Heart right ventricle (tissue), 16 donors: ENCODE data around the gene ARMH3. TPM values are rescaled to one million over a fixed set of nuclear protein-coding genes. Genes with fewer than 3 reads are reported as not detected.
A peak's percentile ranks its signal among the peaks of the same experiment; 100 is the strongest.
"Not testable (repeated sequence)": the region's sequence is repeated elsewhere in the genome, so short reads cannot be mapped to it uniquely, and the experiment has no call there.

Experiments
- ATAC-seq, 8 donors: fragments of 200-7000 bp; cut with Tn5 transposase; one replicate each; pipeline ENCODE4 v1.9.1; 2020; ENCODE audit warnings: mild to moderate bottlenecking in 8 of 8, moderate library complexity in 8 of 8, moderate number of reproducible peaks in 1 of 8
- DNase-seq, 2 donors: peaks; one replicate each; pipeline ENCODE4 v3.0.0-alpha.2; 2020
- H3K27ac ChIP-seq, 10 donors: fragments of 200-600 bp; sonication (generic) in 2 of 10; one replicate each; pipeline versions ENCODE4 v1.5.0 to v1.8.0; 2020 to 2022; ENCODE audit warnings: mild to moderate bottlenecking in 3 of 10
- H3K27me3 ChIP-seq, 7 donors: fragments of 200-600 bp; one replicate each; pipeline ENCODE4 v1.8.0; 2021 to 2022; ENCODE audit warnings: mild to moderate bottlenecking in 2 of 7
- H3K36me3 ChIP-seq, 9 donors: fragments of 200-600 bp; sonication (generic) in 1 of 9; one replicate each; pipeline versions ENCODE4 v1.5.0 to v1.8.0; 2020 to 2022; ENCODE audit warnings: mild to moderate bottlenecking in 2 of 9
- H3K4me1 ChIP-seq, 9 donors: fragments of 200-600 bp; sonication (generic) in 1 of 9; one replicate each; pipeline versions ENCODE4 v1.5.0 to v1.8.0; 2020 to 2022; ENCODE audit warnings: mild to moderate bottlenecking in 4 of 9
- H3K4me3 ChIP-seq, 10 donors: fragments of 200-600 bp; sonication (generic) in 2 of 10; one replicate each; pipeline versions ENCODE4 v1.5.0 to v1.8.0; 2020 to 2022; ENCODE audit warnings: mild to moderate bottlenecking in 7 of 10, moderate library complexity in 2 of 10
- H3K9me3 ChIP-seq, 11 donors: fragments of 200-600 bp in 10 of 11; sonication (generic) in 2 of 11; one replicate each; pipeline versions ENCODE4 v1.5.0 to v1.8.0; 2013 to 2022; ENCODE audit warnings: mild to moderate bottlenecking in 2 of 11, control low read depth in 1 of 11, moderate library complexity in 1 of 11
- WGBS, 2 donors: extraction: QIAGEN DNeasy Blood & Tissue Kit; methylation state at CpG; one replicate each; pipeline ENCODE4 v1.1.7; 2013; ENCODE audit warnings: inconsistent platforms in 1 of 2; 5-methylcytosine and 5-hydroxymethylcytosine counted together
- intact Hi-C, 10 donors: fragments of 100-400 bp; cut with DNase I; formaldehyde crosslinking; loops; one replicate each; pipeline versions ENCODE4 v1.11.1 to v1.14.2; 2022
- polyA plus RNA-seq, 2 donors: library from polyadenylated mRNA; stranded (reverse); fragments of 200-250 nt; gene quantifications; one replicate each; pipeline ENCODE4 v1.2.3, GENCODE V29; 2013
- total RNA-seq, 10 donors: library from RNA; stranded (reverse); fragmentation: NEBNext Ultra II Directional in 3 of 10; extraction: Animal tissue kit (Norgen Biotek cat#: 25700) in 3 of 10; gene quantifications; one replicate each; pipeline versions ENCODE4 v1.2.1 to v1.2.4, GENCODE V29; 2021 to 2023
- TF ChIP-seq, protein P1 (sequence below), 9 donors: fragments of 200-600 bp; sonication (generic) in 2 of 9; IDR thresholded peaks; one replicate each; pipeline versions ENCODE4 v1.5.0 to v1.8.0; 2021 to 2022; ENCODE audit warnings: antibody characterized with exemption in 9 of 9, mild to moderate bottlenecking in 5 of 9, moderate library complexity in 1 of 9
- donor health status: Arrhythmogenic right ventricular cardiomyopathy.
- donor health status: ischemic (EF 13 %, LVEDD 7.1; RV severe dilation, severe dysfunction).
- donor health status: healthy with polysubstance abuse.
- donor health status: DM: no; HTN: yes; CAD: no.
- donor health status: DM: no; HTN: no; CAD: no.
- donor health status: ischemic (EF 25% LVEDD 6.9; RV normal size, moderate dysfunction).
- donor health status: ischemic (EF 25% LVEDD 5.7; RV mildly dilated, moderate dysfunction).
- donor health status: healthy.
- donor health status: DM: yes; HTN: yes; CAD: no.
- donor health status: Ischemic cardiomyopathy.
- donor health status: ischemic (EF 35%, LVEDD 5.7; RV mildly dilated, moderate dysfunction).
- donor health status: nonischemic (EF 11% LVEDD 7.7; RV severe dilation, severe dysfunction).
- donor health status: DM: yes; HTN: yes; CAD: no.
- donor health status: PGD.
- donor health status: ischemic (EF 29% LVEDD 5.4; RV normal size, mild dysfunction).
- donor health status: nonischemic (EF 23%, LVEDD 6.1; RV moderate dilation, normal function).

ARMH3 gene
- total and polyA plus RNA-seq, 12 donors: 24.1 to 96.8 (median 54.1) TPM

DNA sequence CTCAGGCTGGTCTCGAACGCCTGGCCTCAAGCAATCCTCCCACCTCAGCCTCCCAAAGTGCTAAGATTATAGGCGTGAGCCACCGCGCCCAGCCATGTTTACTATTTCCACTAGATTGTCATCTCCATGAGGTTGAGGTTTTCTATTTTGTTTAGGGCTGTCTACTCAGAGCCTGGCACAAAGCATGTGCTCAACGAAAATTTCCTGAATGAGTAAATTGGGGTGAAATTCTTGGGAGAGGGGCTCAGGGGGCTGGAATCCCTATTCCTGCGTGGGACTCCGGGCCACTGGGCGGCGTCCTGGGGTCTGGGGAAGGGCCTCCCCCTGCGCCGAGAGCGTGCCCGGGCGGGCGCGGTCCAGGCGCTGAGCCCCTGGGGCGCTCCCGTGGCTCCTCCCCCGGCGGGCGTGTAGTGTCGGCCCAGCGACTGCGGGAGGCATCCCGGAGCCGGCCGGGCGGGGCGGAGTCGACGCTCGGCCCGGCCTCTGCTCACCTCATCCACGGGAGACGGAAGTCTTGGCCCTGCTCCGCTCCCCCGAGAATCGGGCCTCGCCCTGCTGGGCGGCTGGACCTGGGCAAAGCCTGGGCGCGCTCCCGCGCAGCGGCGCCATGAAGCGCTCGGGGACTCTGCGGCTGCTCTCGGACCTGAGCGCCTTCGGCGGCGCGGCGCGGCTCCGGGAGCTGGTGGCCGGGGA lies 9.0 kb upstream of the ARMH3 start, which contains the start of gene HPS6:
Gene HPS6 (plus strand): TSS at position 482 of the 693 bp plus-strand sequence. CDS start 126 bp downstream, at position 608.
- Histone ChIP-seq H3K9me3 (no peaks in the 10 kb centered on the region), H3K27ac (peak within 1 kb of the TSS; percentile 25 to 97 (median 93)), H3K27me3 (no peaks in the 10 kb centered on the region), H3K36me3 (peaks cover 0 to 20% (median 0%) of the 10 kb centered on the region in 9 donors), H3K4me3 (peak within 1 kb of the TSS; percentile 49 to 96 (median 85)), H3K4me1 (peaks cover 10 to 45% (median 33%) of the 10 kb centered on the region in 9 donors)
- intact Hi-C loops: loop anchor here in 3 of 10 donors (2.0 to 5.0 kb wide), 4 partner anchors 47 to 223 kb away; partner anchors contain the start of genes KCNIP2 (in 1 of the 3) and PPRC1 (in 1 of the 3)
- DNase-seq (peak; percentile 90 to 93), ATAC-seq (peak; percentile 97 to 98 (median 98))
- WGBS, 2 donors: 1 to 4% methylated on average over 33 to 61 of the region's 61 CpGs
- TF ChIP-seq, protein P1, sequence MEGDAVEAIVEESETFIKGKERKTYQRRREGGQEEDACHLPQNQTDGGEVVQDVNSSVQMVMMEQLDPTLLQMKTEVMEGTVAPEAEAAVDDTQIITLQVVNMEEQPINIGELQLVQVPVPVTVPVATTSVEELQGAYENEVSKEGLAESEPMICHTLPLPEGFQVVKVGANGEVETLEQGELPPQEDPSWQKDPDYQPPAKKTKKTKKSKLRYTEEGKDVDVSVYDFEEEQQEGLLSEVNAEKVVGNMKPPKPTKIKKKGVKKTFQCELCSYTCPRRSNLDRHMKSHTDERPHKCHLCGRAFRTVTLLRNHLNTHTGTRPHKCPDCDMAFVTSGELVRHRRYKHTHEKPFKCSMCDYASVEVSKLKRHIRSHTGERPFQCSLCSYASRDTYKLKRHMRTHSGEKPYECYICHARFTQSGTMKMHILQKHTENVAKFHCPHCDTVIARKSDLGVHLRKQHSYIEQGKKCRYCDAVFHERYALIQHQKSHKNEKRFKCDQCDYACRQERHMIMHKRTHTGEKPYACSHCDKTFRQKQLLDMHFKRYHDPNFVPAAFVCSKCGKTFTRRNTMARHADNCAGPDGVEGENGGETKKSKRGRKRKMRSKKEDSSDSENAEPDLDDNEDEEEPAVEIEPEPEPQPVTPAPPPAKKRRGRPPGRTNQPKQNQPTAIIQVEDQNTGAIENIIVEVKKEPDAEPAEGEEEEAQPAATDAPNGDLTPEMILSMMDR (IDR thresholded peaks at IDR 0.05): peak in 7 of 9 donors; percentile 7 to 47 (median 28)

- WGBS, 2 donors: 54 to 57% methylated on average over 2 of the region's 2 CpGs
- DNase-seq (no peak), ATAC-seq (no peak)
- Histone ChIP-seq H3K27me3 (no peaks in the 10 kb centered on the region), H3K4me1 (peaks cover 10 to 44% (median 33%) of the 10 kb centered on the region in 9 donors), H3K9me3 (no peaks in the 10 kb centered on the region), H3K27ac (peak overlapping the region in 9 of 10 donors; percentile 91 to 97 (median 93)), H3K4me3 (peak overlapping the region in 9 of 10 donors; percentile 79 to 96 (median 86)), H3K36me3 (peaks cover 0 to 20% (median 0%) of the 10 kb centered on the region in 9 donors)
- intact Hi-C loops: loop anchor here in 1 of 10 donors (2.0 kb wide), 1 partner anchor 68 kb away; the partner anchor contains the start of gene PPRC1
- TF ChIP-seq, protein P1 (IDR thresholded peaks at IDR 0.05): no peak
These were observed 8.5 kb upstream of the ARMH3 start for GRCh38 chr10:102064503-102064867.

DNA sequence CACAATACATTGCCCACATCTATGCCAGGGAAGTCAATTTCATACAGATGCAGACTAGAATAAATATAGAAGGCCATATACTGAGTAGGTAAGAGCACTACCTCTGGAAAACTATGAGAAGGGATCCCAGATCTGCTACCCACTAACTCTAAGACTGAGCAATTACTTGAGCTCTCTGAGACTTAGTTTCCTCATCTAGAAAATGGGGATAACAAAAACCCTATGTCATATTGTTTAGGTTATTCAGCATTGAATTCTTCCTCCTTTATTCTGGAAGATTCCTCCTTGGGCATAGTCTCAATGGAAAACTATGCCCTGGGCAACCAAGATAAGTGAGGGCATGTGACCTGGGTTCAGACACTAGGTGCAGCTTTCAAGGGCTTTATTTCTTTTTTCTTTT lies 4.0 kb upstream of the ARMH3 start:
- Histone ChIP-seq H3K36me3 (no peaks in the 10 kb centered on the region), H3K4me3 (no peak overlapping the region), H3K27me3 (no peaks in the 10 kb centered on the region), H3K9me3 (no peaks in the 10 kb centered on the region), H3K27ac (no peak overlapping the region), H3K4me1 (peaks cover 0 to 16% (median 5%) of the 10 kb centered on the region in 9 donors)
- DNase-seq: no peak
- intact Hi-C loops: loop anchor here in 1 of 10 donors (5.0 kb wide), 1 partner anchor 57 kb away; no protein-coding TSS in a partner anchor
- ATAC-seq: no peak
- TF ChIP-seq, protein P1 (IDR thresholded peaks at IDR 0.05): no peak

- Histone ChIP-seq H3K4me3 (peak overlapping the region; percentile 77 to 96 (median 87)), H3K4me1 (peaks cover 0 to 48% (median 32%) of the 10 kb centered on the region in 9 donors), H3K27ac (peak overlapping the region; percentile 85 to 98 (median 95))
- peak in 6 of 8 donors; percentile 4 to 40 (median 22) for ATAC-seq
- H3K9me3 ChIP-seq, DNase-seq, H3K27me3 ChIP-seq, H3K36me3 ChIP-seq: not testable (repeated sequence)
- intact Hi-C loops: loop anchor here in 1 of 10 donors (5.0 kb wide), 1 partner anchor 62 kb away; no protein-coding TSS in a partner anchor
- WGBS, 2 donors: 68 to 70% methylated on average over 33 to 34 of the region's 34 CpGs
These were observed 909 bp downstream of the ARMH3 start for GRCh38 chr10:102054881-102055646.
